HG03469 (cell line): ENCODE measurements around the gene TP53AIP1.

Experiments
- ATAC-seq: cut with Tn5 transposase; IDR thresholded peaks from one replicate; pipeline ENCODE4 v1.9.1; 2021; ENCODE audit warnings: mild to moderate bottlenecking, moderate library complexity, moderate number of reproducible peaks; ENCODE audit not compliant: unreplicated experiment

The TP53AIP1 gene

GRCh38 chr11:128942817-128943427 is at the start of gene TP53AIP1:
TSS of gene TP53AIP1 (minus strand) at chr11:128942871. CDS start at chr11:128937818, 5,053 bp downstream.
- ATAC-seq, result no peak

GRCh38 chr11:128988242-128988970 is 45.7 kb upstream of the TP53AIP1 start:
- no peak for ATAC-seq

GRCh38 chr11:128985880-128986279 is 43.2 kb upstream of the TP53AIP1 start:
- no peak for ATAC-seq

GRCh38 chr11:128983023-128983422 is 40.4 kb upstream of the TP53AIP1 start:
- no peak for ATAC-seq

- no peak for ATAC-seq
Measured at GRCh38 chr11:128981254-128981653, 38.6 kb upstream of the TP53AIP1 start.

GRCh38 chr11:128970598-128971190 is 28.0 kb upstream of the TP53AIP1 start:
- no peak for ATAC-seq

GRCh38 chr11:128968916-128969315 is 26.2 kb upstream of the TP53AIP1 start:
- no peak for ATAC-seq

- no peak for ATAC-seq
Measured at GRCh38 chr11:128967578-128967977, 24.9 kb upstream of the TP53AIP1 start.

- ATAC-seq, result peak; percentile 98
Measured at GRCh38 chr11:128965485-128965884, 22.8 kb upstream of the TP53AIP1 start.

GRCh38 chr11:128964463-128964930 is 21.8 kb upstream of the TP53AIP1 start:
- no peak for ATAC-seq

- no peak for ATAC-seq
Measured at GRCh38 chr11:128963744-128964325, 21.2 kb upstream of the TP53AIP1 start.

- ATAC-seq, result no peak
Measured at GRCh38 chr11:128962896-128963295, 20.2 kb upstream of the TP53AIP1 start.

- ATAC-seq, result no peak
Measured at GRCh38 chr11:128961645-128962044, 19.0 kb upstream of the TP53AIP1 start.

GRCh38 chr11:128957202-128957482 is 14.5 kb upstream of the TP53AIP1 start:
- ATAC-seq, result no peak

- ATAC-seq, result peak; percentile 68
Measured at GRCh38 chr11:128956401-128957201, 13.9 kb upstream of the TP53AIP1 start.

GRCh38 chr11:128955636-128956035 is 13.0 kb upstream of the TP53AIP1 start:
- no peak for ATAC-seq

- ATAC-seq, result no peak
Measured at GRCh38 chr11:128953151-128953550, 10.5 kb upstream of the TP53AIP1 start.

GRCh38 chr11:128949791-128950454 is 7.3 kb upstream of the TP53AIP1 start:
- no peak for ATAC-seq

- no peak for ATAC-seq
Measured at GRCh38 chr11:128948583-128948982, 5.9 kb upstream of the TP53AIP1 start.

- no peak for ATAC-seq
Measured at GRCh38 chr11:128947773-128948172, 5.1 kb upstream of the TP53AIP1 start.
